ENCODE measurements around the gene ASB2. TPM values are rescaled to one million over a fixed set of nuclear protein-coding genes. Genes with fewer than 3 reads are reported as not detected.

The ASB2 gene
- total RNA-seq, 1 experiment from 2014 or later, result not detected

DNA sequence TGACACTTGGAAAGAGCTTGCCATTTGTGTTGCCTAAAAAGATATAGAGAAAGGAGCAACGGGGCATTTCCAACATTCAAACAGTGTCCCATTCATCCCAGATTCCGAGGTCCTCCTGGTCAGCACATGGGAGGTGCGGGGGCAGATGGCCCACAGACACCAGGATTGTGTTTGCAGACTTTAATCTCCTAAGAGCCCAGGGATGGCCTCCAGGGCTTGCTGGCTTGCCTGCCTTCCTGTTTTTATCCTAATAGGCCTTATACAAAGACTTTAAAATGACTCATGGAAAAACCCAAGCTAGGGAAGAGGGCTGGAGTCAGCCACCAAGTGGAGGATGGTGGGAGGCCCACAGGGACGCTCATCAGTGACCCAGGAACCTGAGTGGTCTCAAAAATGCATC lies 70.7 kb downstream of the ASB2 start:
- H4K20me1 ChIP-seq (ENCODE audit: insufficient read depth), result no peaks in the 10 kb centered on the region
- intact Hi-C loops (cut with micrococcal nuclease), result loop anchor here (1.0 to 10.0 kb wide), 3 partner anchors 169 to 951 kb away; no protein-coding TSS in a partner anchor
- H2AFZ ChIP-seq (ENCODE audit: low read depth, low read length, poor library complexity, severe bottlenecking), result no peak overlapping the region
- no peak overlapping the region for H3K9ac ChIP-seq (ENCODE audit: low read length)
- ChIA-PET RAD21 (ENCODE audit: low non-redundant PET in 1 of 2, low total read pairs in 2 of 2, uncharacterized antibody in 2 of 2, unreplicated experiment in 2 of 2) (no interaction called here), CTCF (interaction anchor here (7.3 kb wide), 1 partner anchor 251 kb away, joined by 75 read pairs; no protein-coding TSS in a partner anchor), POLR2A (no interaction called here)
- DNase-seq (ENCODE audit: low read depth, low spot score) (no peak), ATAC-seq (no peak)
- H3K9me3 ChIP-seq (ENCODE audit: control insufficient read depth in 1 of 2, insufficient read depth in 1 of 2, low read depth in 1 of 2, low read length in 2 of 2), result no peaks in the 10 kb centered on the region
- no peaks in the 10 kb centered on the region for H3K36me3 ChIP-seq (ENCODE audit: control insufficient read depth in 1 of 2, insufficient read depth in 2 of 2, low read length in 2 of 2)
- TF ChIP-seq ATF3 (IDR thresholded peaks at IDR 0.05) (no peak), CTCF (IDR thresholded peaks at IDR 0.05 in 2 of 3, conservative IDR thresholded peaks at IDR 0.05 in 1 of 3; ENCODE audit: borderline replicate concordance in 1 of 3, insufficient read depth in 1 of 3, low read depth in 2 of 3, low read length in 2 of 3) (no peak), CEBPB (IDR thresholded peaks at IDR 0.05; ENCODE audit: low read depth) (no peak), EGR1 (IDR thresholded peaks at IDR 0.05; ENCODE audit: low read depth) (no peak), POLR2AphosphoS5 (IDR thresholded peaks at IDR 0.05; ENCODE audit: low read depth, low read length) (no peak), SP1 (IDR thresholded peaks at IDR 0.05; ENCODE audit: low read depth) (no peak), JUND (IDR thresholded peaks at IDR 0.05) (no peak), RAD21 (IDR thresholded peaks at IDR 0.05; ENCODE audit: low read depth) (no peak), ZFX (IDR thresholded peaks at IDR 0.05) (no peak), ELF1 (IDR thresholded peaks at IDR 0.05; ENCODE audit: borderline replicate concordance, low read depth) (no peak), CBX3 (IDR thresholded peaks at IDR 0.05; ENCODE audit: low read depth) (no peak), SRF (IDR thresholded peaks at IDR 0.05; ENCODE audit: low read depth) (no peak), ZNF274 (IDR thresholded peaks at IDR 0.05; ENCODE audit: low read depth, low read length) (no peak), POLR2A (IDR thresholded peaks at IDR 0.05; ENCODE audit: borderline replicate concordance, extremely low read depth, insufficient read depth, insufficient read length) (no peak), EZH2 (IDR thresholded peaks at IDR 0.05) (no peak)
- TF ChIP-seq, protein P1, sequence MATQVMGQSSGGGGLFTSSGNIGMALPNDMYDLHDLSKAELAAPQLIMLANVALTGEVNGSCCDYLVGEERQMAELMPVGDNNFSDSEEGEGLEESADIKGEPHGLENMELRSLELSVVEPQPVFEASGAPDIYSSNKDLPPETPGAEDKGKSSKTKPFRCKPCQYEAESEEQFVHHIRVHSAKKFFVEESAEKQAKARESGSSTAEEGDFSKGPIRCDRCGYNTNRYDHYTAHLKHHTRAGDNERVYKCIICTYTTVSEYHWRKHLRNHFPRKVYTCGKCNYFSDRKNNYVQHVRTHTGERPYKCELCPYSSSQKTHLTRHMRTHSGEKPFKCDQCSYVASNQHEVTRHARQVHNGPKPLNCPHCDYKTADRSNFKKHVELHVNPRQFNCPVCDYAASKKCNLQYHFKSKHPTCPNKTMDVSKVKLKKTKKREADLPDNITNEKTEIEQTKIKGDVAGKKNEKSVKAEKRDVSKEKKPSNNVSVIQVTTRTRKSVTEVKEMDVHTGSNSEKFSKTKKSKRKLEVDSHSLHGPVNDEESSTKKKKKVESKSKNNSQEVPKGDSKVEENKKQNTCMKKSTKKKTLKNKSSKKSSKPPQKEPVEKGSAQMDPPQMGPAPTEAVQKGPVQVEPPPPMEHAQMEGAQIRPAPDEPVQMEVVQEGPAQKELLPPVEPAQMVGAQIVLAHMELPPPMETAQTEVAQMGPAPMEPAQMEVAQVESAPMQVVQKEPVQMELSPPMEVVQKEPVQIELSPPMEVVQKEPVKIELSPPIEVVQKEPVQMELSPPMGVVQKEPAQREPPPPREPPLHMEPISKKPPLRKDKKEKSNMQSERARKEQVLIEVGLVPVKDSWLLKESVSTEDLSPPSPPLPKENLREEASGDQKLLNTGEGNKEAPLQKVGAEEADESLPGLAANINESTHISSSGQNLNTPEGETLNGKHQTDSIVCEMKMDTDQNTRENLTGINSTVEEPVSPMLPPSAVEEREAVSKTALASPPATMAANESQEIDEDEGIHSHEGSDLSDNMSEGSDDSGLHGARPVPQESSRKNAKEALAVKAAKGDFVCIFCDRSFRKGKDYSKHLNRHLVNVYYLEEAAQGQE (IDR thresholded peaks at IDR 0.05; ENCODE audit: low read depth), result no peak
- no peak overlapping the region for H3K27ac ChIP-seq (ENCODE audit: low read depth, low read length)
- no peaks in the 10 kb centered on the region for H3K27me3 ChIP-seq (ENCODE audit: insufficient read depth, low read length)
- no peaks in the 10 kb centered on the region for H3K79me2 ChIP-seq (ENCODE audit: insufficient read depth, low read length)
- H3K4me2 ChIP-seq (ENCODE audit: low read length), result no peak overlapping the region
- BruUV-seq (replicated peaks), result no TSS peak
- H3K4me1 ChIP-seq (ENCODE audit: control insufficient read depth in 1 of 2, insufficient read depth in 2 of 2, low read length in 2 of 2), result peaks cover 3 to 7% of the 10 kb centered on the region in 2 experiments; a peak in 3 of 4 replicates
- no peak overlapping the region for H3K4me3 ChIP-seq (replicated peaks in 1 of 2; ENCODE audit: low read depth in 1 of 2, low read length in 2 of 2)
- no peaks in the 10 kb centered on the region for H3K9me2 ChIP-seq (ENCODE audit: insufficient read depth)

All from HCT116 (cell line).